Suprapubic skin (tissue), 3 donors: ENCODE data around the gene AMT.

Source experiments
- POLR2AphosphoS5 ChIP-seq, 3 donors: sonication (generic); formaldehyde crosslinking; IDR thresholded peaks; one replicate each; pipeline ENCODE4 v1.6.1; 2017; ENCODE audit warnings: antibody characterized with exemption in 3 of 3
- TF ChIP-seq, protein P1 (sequence below), 2 donors: fragments of 200-600 bp in 1 of 2; fragments of 450-650 bp in 1 of 2; sonication (generic) in 1 of 2; IDR thresholded peaks; one replicate each; pipeline ENCODE4 v1.5.1; 2016 to 2019; ENCODE audit warnings: antibody characterized with exemption in 2 of 2, mild to moderate bottlenecking in 1 of 2, moderate library complexity in 1 of 2

DNA sequence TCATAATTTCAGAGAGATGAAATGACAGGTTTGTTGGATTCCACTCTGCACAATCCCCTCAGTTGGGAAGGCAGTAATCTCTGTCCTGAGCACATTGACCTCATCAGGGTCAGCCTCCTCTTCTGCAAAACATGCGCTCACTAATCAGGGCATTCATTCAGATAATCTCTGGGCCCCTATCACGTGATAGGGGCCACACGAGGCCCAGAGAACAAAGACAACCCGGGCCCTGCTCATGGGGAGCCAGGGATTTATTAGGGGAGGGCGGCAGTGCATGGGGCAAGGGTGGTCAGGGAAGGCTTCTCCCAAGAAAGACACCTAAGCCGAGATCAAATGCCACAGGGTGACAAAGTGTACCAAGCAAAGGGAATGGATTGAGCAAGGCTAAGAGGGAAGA lies 8.9 kb downstream of the AMT start:
- TF ChIP-seq POLR2AphosphoS5 (IDR thresholded peaks at IDR 0.05) = no peak
- TF ChIP-seq, protein P1, sequence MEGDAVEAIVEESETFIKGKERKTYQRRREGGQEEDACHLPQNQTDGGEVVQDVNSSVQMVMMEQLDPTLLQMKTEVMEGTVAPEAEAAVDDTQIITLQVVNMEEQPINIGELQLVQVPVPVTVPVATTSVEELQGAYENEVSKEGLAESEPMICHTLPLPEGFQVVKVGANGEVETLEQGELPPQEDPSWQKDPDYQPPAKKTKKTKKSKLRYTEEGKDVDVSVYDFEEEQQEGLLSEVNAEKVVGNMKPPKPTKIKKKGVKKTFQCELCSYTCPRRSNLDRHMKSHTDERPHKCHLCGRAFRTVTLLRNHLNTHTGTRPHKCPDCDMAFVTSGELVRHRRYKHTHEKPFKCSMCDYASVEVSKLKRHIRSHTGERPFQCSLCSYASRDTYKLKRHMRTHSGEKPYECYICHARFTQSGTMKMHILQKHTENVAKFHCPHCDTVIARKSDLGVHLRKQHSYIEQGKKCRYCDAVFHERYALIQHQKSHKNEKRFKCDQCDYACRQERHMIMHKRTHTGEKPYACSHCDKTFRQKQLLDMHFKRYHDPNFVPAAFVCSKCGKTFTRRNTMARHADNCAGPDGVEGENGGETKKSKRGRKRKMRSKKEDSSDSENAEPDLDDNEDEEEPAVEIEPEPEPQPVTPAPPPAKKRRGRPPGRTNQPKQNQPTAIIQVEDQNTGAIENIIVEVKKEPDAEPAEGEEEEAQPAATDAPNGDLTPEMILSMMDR (IDR thresholded peaks at IDR 0.05) = no peak
